ENCODE measurements around the gene PA2G4.
"Not testable (repeated sequence)": the region's sequence is repeated elsewhere in the genome, so short reads cannot be mapped to it uniquely, and the experiment has no call there.

Gene PA2G4

DNA sequence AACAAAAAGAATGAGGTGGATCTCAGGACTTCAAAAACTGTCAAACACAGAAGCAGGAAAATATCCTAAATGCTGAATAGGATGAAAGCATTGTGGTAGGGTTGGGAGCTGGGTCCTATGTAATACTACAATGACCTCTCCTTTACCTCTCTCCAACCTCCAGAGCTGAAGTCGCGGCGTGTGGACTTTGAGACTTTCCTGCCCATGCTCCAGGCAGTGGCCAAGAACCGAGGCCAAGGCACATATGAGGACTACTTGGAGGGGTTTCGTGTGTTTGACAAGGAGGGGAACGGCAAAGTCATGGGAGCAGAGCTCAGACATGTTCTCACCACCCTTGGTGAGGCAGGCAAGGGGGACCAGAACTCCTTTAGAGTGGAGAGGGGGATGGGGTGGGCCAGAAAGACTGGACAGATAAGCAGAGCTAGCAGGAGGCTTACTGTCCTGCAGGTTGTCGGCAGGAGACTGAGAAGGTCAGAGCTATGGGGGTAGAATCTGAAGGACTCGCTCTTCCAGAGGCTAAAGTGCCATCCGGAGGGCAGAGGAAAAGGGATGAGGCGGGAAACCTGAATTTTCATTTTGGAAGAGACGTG lies 51.0 kb downstream of the PA2G4 start:
- Histone ChIP-seq H3K36me3 (ENCODE audit: control insufficient read depth, insufficient read depth, low read length) (peaks cover 32% of the 10 kb centered on the region), H3K9me3 (ENCODE audit: control insufficient read depth, insufficient read depth, low read length) (no peaks in the 10 kb centered on the region), H3K27ac (ENCODE audit: low read depth, low read length) (no peak overlapping the region), H3K9ac (ENCODE audit: low read depth, low read length) (no peak overlapping the region), H3K4me1 (ENCODE audit: control insufficient read depth, insufficient read depth, low read length) (peaks cover 22% of the 10 kb centered on the region), H3K4me3 (ENCODE audit: low read depth, low read length) (no peak overlapping the region), H3K27me3 (ENCODE audit: control insufficient read depth, insufficient read depth, low read length) (no peaks in the 10 kb centered on the region)

DNA sequence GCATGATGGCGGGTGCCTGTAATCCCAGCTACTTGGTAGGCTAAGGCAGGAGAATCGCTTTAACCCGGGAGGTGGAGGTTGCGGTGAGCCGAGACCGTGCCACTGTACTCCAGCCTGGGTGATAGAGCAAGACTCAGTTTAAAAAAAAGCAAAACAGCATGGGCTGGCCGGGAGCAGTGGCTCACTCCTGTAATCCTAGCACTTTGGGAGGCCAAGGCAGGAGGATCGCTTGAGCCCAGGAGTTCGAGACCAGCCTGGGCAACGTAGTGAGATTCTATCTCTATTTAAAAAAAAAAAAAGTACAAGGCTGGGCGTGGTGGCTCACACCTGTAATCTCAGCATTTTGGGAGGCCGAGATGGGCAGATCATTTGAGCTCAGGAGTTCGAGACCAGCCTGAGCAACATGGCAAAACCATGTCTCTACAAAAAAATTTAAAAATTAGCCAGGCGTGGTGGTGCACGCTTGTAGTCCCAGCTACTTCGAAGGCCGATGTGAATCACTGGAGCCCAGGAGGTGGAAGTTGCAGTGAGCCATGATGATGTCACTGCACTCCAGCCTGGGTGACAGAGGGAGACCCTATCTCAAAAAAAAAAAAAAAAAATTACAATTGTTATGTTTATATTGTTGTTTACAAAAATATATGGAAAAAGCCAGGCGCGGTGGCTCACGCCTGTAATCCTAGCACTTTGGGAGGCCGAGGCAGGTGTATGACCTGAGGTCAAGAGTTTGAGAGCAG lies 52.3 kb downstream of the PA2G4 start:
- H3K27ac ChIP-seq (ENCODE audit: low read depth, low read length): peak overlapping the region; percentile 94
- not testable (repeated sequence) for H3K9ac ChIP-seq (ENCODE audit: low read depth, low read length)

DNA sequence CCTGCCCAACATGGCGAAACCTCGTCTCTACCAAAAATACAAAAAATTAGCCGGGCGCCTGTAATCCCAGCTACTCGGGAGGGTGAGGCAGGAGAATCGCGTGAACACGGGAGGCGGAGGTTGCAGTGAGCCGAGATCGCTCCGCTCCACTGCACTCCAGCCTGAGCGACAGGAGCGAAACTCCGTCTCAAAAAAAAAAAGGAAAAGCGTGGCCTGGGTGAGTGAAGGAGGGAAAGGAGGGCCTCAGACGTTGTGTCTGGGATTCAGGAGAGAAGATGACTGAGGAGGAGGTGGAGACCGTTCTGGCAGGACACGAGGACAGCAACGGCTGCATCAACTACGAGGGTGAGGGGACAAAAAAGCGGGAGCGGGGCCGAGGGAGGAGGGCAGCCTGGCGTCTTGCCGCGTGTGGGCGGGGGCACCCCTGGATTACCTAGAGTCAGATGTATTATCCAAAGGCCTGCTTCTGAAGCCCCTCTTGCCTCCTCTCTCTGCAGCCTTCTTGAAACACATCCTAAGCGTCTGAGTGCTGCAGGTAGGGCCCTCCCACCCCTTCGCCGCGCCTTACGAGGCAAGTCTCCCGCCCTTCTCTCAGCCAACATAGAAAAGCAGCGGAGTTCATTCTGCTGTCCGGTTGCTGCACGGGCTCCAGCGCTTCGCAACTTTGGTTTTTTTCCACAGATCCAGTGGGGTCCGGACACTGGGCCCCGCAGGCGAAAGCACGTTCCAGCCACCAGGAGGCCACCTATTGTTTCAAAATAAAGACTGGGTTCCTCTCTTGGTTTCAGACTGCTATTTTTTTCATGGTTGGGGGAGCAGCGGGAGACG lies 53.1 kb downstream of the PA2G4 start:
- peak overlapping the region; percentile 55 for H3K4me3 ChIP-seq (ENCODE audit: low read depth, low read length)
- no peaks in the 10 kb centered on the region for H3K27me3 ChIP-seq (ENCODE audit: control insufficient read depth, insufficient read depth, low read length)
- peaks cover 52% of the 10 kb centered on the region for H3K36me3 ChIP-seq (ENCODE audit: control insufficient read depth, insufficient read depth, low read length)
- H3K9me3 ChIP-seq (ENCODE audit: control insufficient read depth, insufficient read depth, low read length): no peaks in the 10 kb centered on the region
- peaks cover 32% of the 10 kb centered on the region for H3K4me1 ChIP-seq (ENCODE audit: control insufficient read depth, insufficient read depth, low read length)
- H3K27ac ChIP-seq (ENCODE audit: low read depth, low read length): peak overlapping the region; percentile 94
- H3K9ac ChIP-seq (ENCODE audit: low read depth, low read length): peak overlapping the region; percentile 41

More for the DNA sequence above, 52.3 kb downstream of the PA2G4 start:
- H3K36me3 ChIP-seq (ENCODE audit: control insufficient read depth, insufficient read depth, low read length): peaks cover 45% of the 10 kb centered on the region
- peak overlapping the region; percentile 55; the same call in 1 of the 2 replicates for H3K4me3 ChIP-seq (ENCODE audit: low read depth, low read length)
- peaks cover 26% of the 10 kb centered on the region for H3K4me1 ChIP-seq (ENCODE audit: control insufficient read depth, insufficient read depth, low read length)
- H3K27me3 ChIP-seq (ENCODE audit: control insufficient read depth, insufficient read depth, low read length); H3K9me3 ChIP-seq (ENCODE audit: control insufficient read depth, insufficient read depth, low read length): not testable (repeated sequence)

DNA sequence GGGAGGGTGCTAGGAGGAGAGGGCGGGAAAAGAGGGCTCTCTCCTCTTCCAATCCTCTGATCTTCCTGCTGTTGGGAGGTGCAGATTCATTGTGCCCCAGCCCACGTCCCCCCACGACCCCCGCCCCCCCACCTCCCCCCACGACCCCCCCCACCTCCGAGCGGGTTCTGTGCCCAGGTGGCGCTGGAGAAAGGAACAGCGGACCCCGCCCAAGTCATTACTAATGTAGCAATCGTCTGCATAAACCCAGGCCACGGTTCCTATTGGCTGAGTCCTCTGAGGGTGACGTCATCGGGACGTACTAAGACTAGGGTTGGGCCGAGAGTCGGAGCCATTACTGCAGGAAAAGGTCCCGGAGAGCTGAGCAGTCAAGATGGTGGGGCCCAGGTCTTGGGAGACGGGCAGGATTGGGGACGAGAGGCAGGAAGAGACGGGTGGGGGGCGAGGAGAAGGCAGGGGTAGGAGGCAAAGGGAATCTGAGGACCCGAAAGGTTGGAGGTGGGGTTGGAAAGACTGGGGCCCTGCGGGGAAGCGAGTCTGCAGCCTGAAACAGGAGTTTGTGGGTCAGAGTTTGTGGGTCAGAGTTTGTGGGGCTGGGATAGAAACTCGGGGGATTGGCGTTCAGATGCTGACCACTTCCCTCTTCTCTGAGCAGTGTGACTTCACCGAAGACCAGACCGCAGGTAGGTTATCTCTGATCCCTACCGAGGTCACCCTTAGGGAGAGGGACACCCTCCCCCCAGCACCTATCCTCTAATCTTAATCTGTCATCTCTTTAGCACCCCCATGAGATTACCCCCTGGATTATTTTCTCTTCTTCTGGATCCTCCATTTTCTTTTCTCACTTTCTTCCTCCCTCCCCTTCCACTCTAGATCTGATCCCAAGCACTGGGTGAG lies 53.9 kb downstream of the PA2G4 start, which contains the start of gene MYL6:
TSS of gene MYL6 (plus strand) at position 331 of the 897 bp plus-strand sequence. CDS start at position 374, 43 bp downstream.
- H3K9ac ChIP-seq (ENCODE audit: low read depth, low read length): peak within 1 kb of the TSS; percentile 95
- peak within 1 kb of the TSS; percentile 89 for H3K4me3 ChIP-seq (ENCODE audit: low read depth, low read length)
- H3K27me3 ChIP-seq (ENCODE audit: control insufficient read depth, insufficient read depth, low read length): no peaks in the 10 kb centered on the region
- H3K4me1 ChIP-seq (ENCODE audit: control insufficient read depth, insufficient read depth, low read length): peaks cover 36% of the 10 kb centered on the region
- peak within 1 kb of the TSS; percentile 94 for H3K27ac ChIP-seq (ENCODE audit: low read depth, low read length)
- no peaks in the 10 kb centered on the region for H3K9me3 ChIP-seq (ENCODE audit: control insufficient read depth, insufficient read depth, low read length)
- peaks cover 61% of the 10 kb centered on the region for H3K36me3 ChIP-seq (ENCODE audit: control insufficient read depth, insufficient read depth, low read length)

DNA sequence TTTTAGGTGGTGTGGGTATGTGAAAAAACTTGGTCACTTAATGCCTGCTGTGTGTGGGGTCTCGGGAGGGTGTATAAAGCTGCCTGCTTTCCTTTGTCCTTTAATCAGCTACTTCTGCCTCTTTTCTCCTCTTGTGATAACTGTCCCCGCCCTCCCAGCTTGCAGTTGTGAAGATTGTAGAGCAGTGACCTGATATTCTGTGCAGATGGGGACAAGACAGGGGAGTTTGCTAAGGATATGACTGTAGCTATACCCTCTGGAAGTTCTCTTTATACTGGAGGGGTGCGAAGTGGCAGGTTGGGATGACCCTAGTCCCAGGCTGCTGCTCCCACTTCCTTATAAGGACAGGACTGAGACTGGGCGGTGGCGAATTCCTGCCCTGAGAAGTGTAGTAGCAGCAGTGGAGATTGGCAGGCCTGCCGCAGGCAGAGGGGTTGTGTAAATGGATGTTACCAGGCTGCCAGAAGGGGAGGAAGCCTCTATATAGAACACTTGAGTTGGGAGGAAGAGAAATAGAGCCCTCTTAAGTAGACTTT lies 54.6 kb downstream of the PA2G4 start:
- peak overlapping the region; percentile 94 for H3K27ac ChIP-seq (ENCODE audit: low read depth, low read length)
- H3K9me3 ChIP-seq (ENCODE audit: control insufficient read depth, insufficient read depth, low read length): no peaks in the 10 kb centered on the region
- no peaks in the 10 kb centered on the region for H3K27me3 ChIP-seq (ENCODE audit: control insufficient read depth, insufficient read depth, low read length)
- H3K36me3 ChIP-seq (ENCODE audit: control insufficient read depth, insufficient read depth, low read length): peaks cover 68% of the 10 kb centered on the region
- peak overlapping the region; percentile 89 for H3K4me3 ChIP-seq (ENCODE audit: low read depth, low read length)
- peak overlapping the region; percentile 95 for H3K9ac ChIP-seq (ENCODE audit: low read depth, low read length)
- peaks cover 36% of the 10 kb centered on the region for H3K4me1 ChIP-seq (ENCODE audit: control insufficient read depth, insufficient read depth, low read length)

DNA sequence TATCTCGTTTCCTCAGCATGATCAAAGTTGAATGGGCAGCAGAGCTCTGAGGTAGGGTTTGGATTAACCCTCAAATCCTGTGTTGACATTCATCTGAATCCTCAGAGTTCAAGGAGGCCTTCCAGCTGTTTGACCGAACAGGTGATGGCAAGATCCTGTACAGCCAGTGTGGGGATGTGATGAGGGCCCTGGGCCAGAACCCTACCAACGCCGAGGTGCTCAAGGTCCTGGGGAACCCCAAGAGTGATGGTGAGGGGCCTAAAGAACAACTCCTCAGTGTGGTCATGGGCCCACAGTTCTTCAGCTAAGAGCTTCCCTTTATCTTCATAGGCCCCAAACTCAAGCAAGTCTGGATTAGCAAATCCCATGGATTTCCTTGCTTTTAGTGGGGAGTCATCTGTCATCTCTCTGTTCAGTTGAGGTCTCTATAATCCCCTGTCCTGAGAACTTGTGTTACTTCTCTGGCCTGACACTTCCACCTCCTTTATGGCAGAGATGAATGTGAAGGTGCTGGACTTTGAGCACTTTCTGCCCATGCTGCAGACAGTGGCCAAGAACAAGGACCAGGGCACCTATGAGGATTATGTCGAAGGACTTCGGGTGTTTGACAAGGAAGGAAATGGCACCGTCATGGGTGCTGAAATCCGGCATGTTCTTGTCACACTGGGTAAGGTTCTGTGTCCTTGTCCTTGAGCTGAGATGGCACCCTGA lies 55.3 kb downstream of the PA2G4 start:
- H3K27me3 ChIP-seq (ENCODE audit: control insufficient read depth, insufficient read depth, low read length): no peaks in the 10 kb centered on the region
- H3K9me3 ChIP-seq (ENCODE audit: control insufficient read depth, insufficient read depth, low read length): no peaks in the 10 kb centered on the region
- peak overlapping the region; percentile 94 for H3K27ac ChIP-seq (ENCODE audit: low read depth, low read length)
- H3K36me3 ChIP-seq (ENCODE audit: control insufficient read depth, insufficient read depth, low read length): peaks cover 69% of the 10 kb centered on the region
- peak overlapping the region; percentile 89 for H3K4me3 ChIP-seq (ENCODE audit: low read depth, low read length)
- peak overlapping the region; percentile 95 for H3K9ac ChIP-seq (ENCODE audit: low read depth, low read length)
- H3K4me1 ChIP-seq (ENCODE audit: control insufficient read depth, insufficient read depth, low read length): peaks cover 36% of the 10 kb centered on the region

DNA sequence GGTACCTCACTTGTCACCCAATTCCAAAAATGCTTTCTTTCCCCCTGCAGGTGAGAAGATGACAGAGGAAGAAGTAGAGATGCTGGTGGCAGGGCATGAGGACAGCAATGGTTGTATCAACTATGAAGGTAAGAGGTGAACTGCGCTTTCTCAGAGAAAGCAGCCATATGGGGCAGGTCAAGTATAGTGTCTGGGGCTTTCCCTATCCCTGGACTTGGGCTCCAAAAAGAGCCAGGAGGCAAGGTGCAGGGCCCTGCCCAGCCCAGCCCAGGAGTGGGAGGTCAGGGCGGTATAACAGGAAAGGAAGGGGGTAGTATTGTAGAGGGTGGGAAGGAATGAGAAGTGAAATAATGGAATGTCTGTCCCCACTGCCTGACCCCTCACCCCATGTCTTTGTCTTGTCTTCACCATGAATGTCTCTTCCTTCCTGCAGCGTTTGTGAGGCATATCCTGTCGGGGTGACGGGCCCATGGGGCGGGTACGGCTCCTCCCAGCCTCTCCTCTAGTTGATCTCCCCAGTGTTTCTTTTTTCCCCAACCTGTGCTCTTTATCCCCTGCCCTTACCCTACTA lies 55.9 kb downstream of the PA2G4 start:
- peak overlapping the region; percentile 89 for H3K4me3 ChIP-seq (ENCODE audit: low read depth, low read length)
- no peaks in the 10 kb centered on the region for H3K9me3 ChIP-seq (ENCODE audit: control insufficient read depth, insufficient read depth, low read length)
- peak overlapping the region; percentile 95 for H3K9ac ChIP-seq (ENCODE audit: low read depth, low read length)
- H3K4me1 ChIP-seq (ENCODE audit: control insufficient read depth, insufficient read depth, low read length): peaks cover 36% of the 10 kb centered on the region
- peak overlapping the region; percentile 94 for H3K27ac ChIP-seq (ENCODE audit: low read depth, low read length)
- H3K27me3 ChIP-seq (ENCODE audit: control insufficient read depth, insufficient read depth, low read length): no peaks in the 10 kb centered on the region
- H3K36me3 ChIP-seq (ENCODE audit: control insufficient read depth, insufficient read depth, low read length): peaks cover 69% of the 10 kb centered on the region

DNA sequence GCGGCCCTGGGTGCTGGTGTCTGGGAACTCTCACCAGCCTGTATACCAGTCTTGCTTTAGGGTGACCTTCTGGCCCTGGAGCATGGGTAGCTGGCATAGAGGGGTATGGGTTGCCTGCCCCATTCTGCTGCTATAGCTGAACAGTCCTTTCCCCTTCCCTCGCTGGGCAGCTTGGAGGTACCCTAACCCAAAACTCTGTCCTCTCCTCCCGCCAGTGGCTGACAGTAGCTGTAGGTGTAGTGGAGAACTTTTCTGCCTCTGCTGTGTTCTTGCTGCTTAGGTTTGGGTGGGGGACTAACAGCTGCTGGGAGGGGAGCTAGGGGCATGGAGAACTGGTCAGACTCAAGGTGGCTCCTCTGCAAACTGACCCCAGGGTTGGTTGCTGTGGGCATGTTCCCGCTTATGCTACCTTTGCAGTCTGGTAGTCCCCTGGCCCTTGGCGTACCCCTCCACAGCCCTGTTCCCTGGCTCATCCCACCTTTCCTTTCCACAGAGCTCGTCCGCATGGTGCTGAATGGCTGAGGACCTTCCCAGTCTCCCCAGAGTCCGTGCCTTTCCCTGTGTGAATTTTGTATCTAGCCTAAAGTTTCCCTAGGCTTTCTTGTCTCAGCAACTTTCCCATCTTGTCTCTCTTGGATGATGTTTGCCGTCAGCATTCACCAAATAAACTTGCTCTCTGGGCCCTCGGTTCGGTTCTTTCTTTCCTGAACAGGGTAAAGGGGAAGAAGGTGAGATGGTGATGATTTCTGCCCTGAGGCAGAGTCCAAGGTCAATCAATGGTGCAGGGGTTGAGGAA lies 56.7 kb downstream of the PA2G4 start:
- H3K9me3 ChIP-seq (ENCODE audit: control insufficient read depth, insufficient read depth, low read length): no peaks in the 10 kb centered on the region
- H3K27me3 ChIP-seq (ENCODE audit: control insufficient read depth, insufficient read depth, low read length): no peaks in the 10 kb centered on the region
- H3K4me3 ChIP-seq (ENCODE audit: low read depth, low read length): peak overlapping the region; percentile 89; the same call in 1 of the 2 replicates
- H3K9ac ChIP-seq (ENCODE audit: low read depth, low read length): 0 out of 2 replicates have a peak overlapping the region, but pooled peaks have one; percentile 95
- peaks cover 36% of the 10 kb centered on the region for H3K4me1 ChIP-seq (ENCODE audit: control insufficient read depth, insufficient read depth, low read length)
- peak overlapping the region; percentile 94 for H3K27ac ChIP-seq (ENCODE audit: low read depth, low read length)
- H3K36me3 ChIP-seq (ENCODE audit: control insufficient read depth, insufficient read depth, low read length): peaks cover 70% of the 10 kb centered on the region

Data from HUES48 (cell line).